IMR-90 (cell line): Measurements from ENCODE around the gene COPS4. TPM values are rescaled to one million over a fixed set of nuclear protein-coding genes. Genes with fewer than 3 reads are reported as not detected.

ENCODE experiments used
- ATAC-seq: fragments of 200-7000 bp; cut with Tn5 transposase; 2 replicates; pipeline ENCODE4 v1.9.1; 2020; ENCODE audit warnings: low read depth, mild to moderate bottlenecking, moderate library complexity
- BruUV-seq: library from RNA; stranded (reverse); fragments of 400-500 nt; replicated peaks from 2 replicates; lab custom pipeline; 2021; lab: Mats Ljungman, UMichigan
- CTCF ChIA-PET: fragments of 300-600 bp; formaldehyde crosslinking; extraction: SDS; loops from one replicate; lab custom pipeline; 2021; ENCODE audit warnings: antibody characterized with exemption; lab: Yijun Ruan, JAX
- POLR2A ChIA-PET: fragments of 300-600 bp; sonication (Branson Sonifier 250); formaldehyde crosslinking; loops from one replicate; lab custom pipeline; 2022; ENCODE audit warnings: antibody characterized with exemption; ENCODE audit not compliant: unreplicated experiment; lab: Charles Lee
- DNase-seq: peaks from one replicate; pipeline ENCODE4 v3.0.0; 2013
- H2AFZ ChIP-seq: replicated peaks from 2 replicates; pipeline ENCODE3; 2013; ENCODE audit warnings: low read length, mild to moderate bottlenecking; ENCODE audit not compliant: poor library complexity
- H2AK5ac ChIP-seq: 2 replicates; pipeline ENCODE4 v1.6.1; 2013; ENCODE audit warnings: low read depth, low read length, inconsistent platforms
- H2AK9ac ChIP-seq: replicated peaks from 2 replicates; pipeline ENCODE3; 2013; ENCODE audit warnings: mild to moderate bottlenecking, low read depth, low read length, moderate library complexity; ENCODE audit not compliant: poor library complexity
- H2BK120ac ChIP-seq: 2 replicates; pipeline ENCODE4 v1.6.1; 2013; ENCODE audit warnings: low read depth, low read length, inconsistent platforms
- H2BK15ac ChIP-seq: 3 replicates; pipeline ENCODE4 v1.6.1; 2013; ENCODE audit warnings: low read depth, low read length, inconsistent platforms
- H2BK20ac ChIP-seq: 2 replicates; pipeline ENCODE4 v1.6.1; 2013; ENCODE audit warnings: low read depth, mild to moderate bottlenecking, inconsistent platforms, low read length, moderate library complexity
- H2BK5ac ChIP-seq: 2 replicates; pipeline ENCODE4 v1.6.1; 2013; ENCODE audit warnings: mild to moderate bottlenecking, low read depth, low read length, inconsistent platforms; ENCODE audit not compliant: poor library complexity, severe bottlenecking
- H3K14ac ChIP-seq: replicated peaks from 2 replicates; pipeline ENCODE4 v1.6.1; 2013; ENCODE audit warnings: low read depth, low read length, inconsistent platforms
- H3K18ac ChIP-seq: 2 replicates; pipeline ENCODE4 v1.6.1; 2013; ENCODE audit warnings: low read depth, low read length, control low read depth
- H3K23ac ChIP-seq: 2 replicates; pipeline ENCODE4 v1.6.1; 2013; ENCODE audit warnings: low read depth, low read length, inconsistent platforms
- H3K27ac ChIP-seq: 2 replicates; pipeline ENCODE4 v1.5.1; 2013; ENCODE audit warnings: mild to moderate bottlenecking, control low read depth, low read length; ENCODE audit not compliant: insufficient read depth
- H3K27me3 ChIP-seq: 2 replicates; pipeline ENCODE4 v1.6.1; 2013; ENCODE audit warnings: low read length; ENCODE audit not compliant: control insufficient read depth, insufficient read depth
- H3K36me3 ChIP-seq: 2 replicates; pipeline ENCODE4 v1.6.1; 2013; ENCODE audit warnings: low read length, mixed read lengths; ENCODE audit not compliant: control insufficient read depth, insufficient read depth
- H3K4ac ChIP-seq: 2 replicates; pipeline ENCODE4 v1.6.1; 2013; ENCODE audit warnings: low read depth, low read length, inconsistent platforms
- H3K4me1 ChIP-seq: 2 replicates; pipeline ENCODE4 v1.6.1; 2013; ENCODE audit warnings: low read length, mixed read lengths; ENCODE audit not compliant: control insufficient read depth, insufficient read depth
- H3K4me2 ChIP-seq: 2 replicates; pipeline ENCODE4 v1.6.1; 2013; ENCODE audit warnings: low read depth, mild to moderate bottlenecking, control low read depth, low read length, moderate library complexity
- H3K4me3 ChIP-seq: 2 replicates; pipeline ENCODE4 v1.5.1; 2013; ENCODE audit warnings: low read depth, mild to moderate bottlenecking, control low read depth, low read length, moderate library complexity; ENCODE audit not compliant: insufficient read depth
- H3K56ac ChIP-seq: 2 replicates; pipeline ENCODE4 v1.6.1; 2013; ENCODE audit warnings: low read length, inconsistent platforms; ENCODE audit not compliant: insufficient read depth; ENCODE audit errors: extremely low read depth
- H3K79me1 ChIP-seq, 2 experiments: 2 replicates each; pipeline ENCODE4 v1.6.1; 2013; ENCODE audit warnings: low read length in 2 of 2, inconsistent platforms in 1 of 2, low read depth in 1 of 2
- H3K9ac ChIP-seq: 2 replicates; pipeline ENCODE4 v1.6.1; 2013; ENCODE audit warnings: low read depth, low read length, control low read depth
- H3K9me1 ChIP-seq: 2 replicates; pipeline ENCODE4 v1.6.1; 2013; ENCODE audit warnings: low read length, inconsistent platforms; ENCODE audit not compliant: insufficient read depth
- H3K9me3 ChIP-seq: 2 replicates; pipeline ENCODE4 v1.6.1; 2013; ENCODE audit warnings: low read length; ENCODE audit not compliant: control insufficient read depth, insufficient read depth
- H4K20me1 ChIP-seq: 2 replicates; pipeline ENCODE4 v1.6.1; 2013; ENCODE audit warnings: low read length, inconsistent platforms; ENCODE audit not compliant: insufficient read depth
- H4K5ac ChIP-seq: 2 replicates; pipeline ENCODE4 v1.6.1; 2013; ENCODE audit warnings: mild to moderate bottlenecking, low read depth, low read length, control low read depth
- H4K8ac ChIP-seq, 2 experiments: 2 replicates each; pipeline ENCODE4 v1.6.1; 2013; ENCODE audit warnings: low read depth in 2 of 2, low read length in 2 of 2, control low read depth in 1 of 2, inconsistent platforms in 1 of 2
- H4K91ac ChIP-seq: 2 replicates; pipeline ENCODE4 v1.6.1; 2013; ENCODE audit warnings: low read depth, low read length, inconsistent platforms; ENCODE audit not compliant: insufficient read depth
- BHLHE40 ChIP-seq: fragments of 150-350 bp; IDR thresholded peaks from 2 replicates; pipeline ENCODE4 v1.6.1; 2016; ENCODE audit warnings: mild to moderate bottlenecking, low read depth, low read length
- CEBPB ChIP-seq: IDR thresholded peaks from 2 replicates; pipeline ENCODE4 v1.6.1; 2012; ENCODE audit warnings: low read depth, low read length, improper control_type of control experiment
- CHD1 ChIP-seq: IDR thresholded peaks from 2 replicates; pipeline ENCODE4 v1.6.1; 2012; ENCODE audit warnings: low read depth, low read length, improper control_type of control experiment
- FOS ChIP-seq: fragments of 150-350 bp; IDR thresholded peaks from 2 replicates; pipeline ENCODE4 v1.6.1; 2016; ENCODE audit warnings: low read depth, low read length
- MAFK ChIP-seq: IDR thresholded peaks from 2 replicates; pipeline ENCODE4 v1.6.1; 2012; ENCODE audit warnings: low read depth, low read length, improper control_type of control experiment
- MAZ ChIP-seq: IDR thresholded peaks from 2 replicates; pipeline ENCODE4 v1.6.1; 2012; ENCODE audit warnings: low read depth, mild to moderate bottlenecking, low read length, improper control_type of control experiment, moderate library complexity, borderline replicate concordance
- MXI1 ChIP-seq: IDR thresholded peaks from 2 replicates; pipeline ENCODE4 v1.6.1; 2012; ENCODE audit warnings: low read depth, mild to moderate bottlenecking, low read length, moderate library complexity, borderline replicate concordance
- NFE2L2 ChIP-seq: fragments of 150-350 bp; IDR thresholded peaks from 2 replicates; pipeline ENCODE4 v1.6.1; 2016; ENCODE audit warnings: low read depth, mild to moderate bottlenecking, low read length
- POLR2A ChIP-seq: IDR thresholded peaks from 2 replicates; pipeline ENCODE4 v1.6.1; 2012; ENCODE audit warnings: mild to moderate bottlenecking, low read depth, low read length
- RAD21 ChIP-seq: IDR thresholded peaks from 2 replicates; pipeline ENCODE4 v1.6.1; 2012; ENCODE audit warnings: low read length, improper control_type of control experiment
- RCOR1 ChIP-seq: IDR thresholded peaks from 2 replicates; pipeline ENCODE4 v1.6.1; 2012; ENCODE audit warnings: mild to moderate bottlenecking, low read length, improper control_type of control experiment; ENCODE audit not compliant: insufficient replicate concordance
- RFX5 ChIP-seq: IDR thresholded peaks from 2 replicates; pipeline ENCODE4 v1.8.0; 2012; ENCODE audit warnings: low read depth, mild to moderate bottlenecking, low read length, moderate library complexity
- SMC3 ChIP-seq: fragments of 150-350 bp; IDR thresholded peaks from 2 replicates; pipeline ENCODE4 v1.6.1; 2016; ENCODE audit warnings: low read depth, mild to moderate bottlenecking, antibody characterized with exemption, low read length, moderate library complexity
- WGBS, 2 experiments: methylation state at CpG; one replicate each; pipeline versions ENCODE4 v1.1.5 to v1.1.7; 2013; ENCODE audit warnings: missing lambda C conversion rate in 2 of 2; ENCODE audit not compliant: insufficient read length in 1 of 2; ENCODE audit errors: extremely low coverage in 2 of 2; 5-methylcytosine and 5-hydroxymethylcytosine counted together
- dilution Hi-C: fragments of 300-500 bp; cut with HindIII; formaldehyde crosslinking; loops from one replicate; pipeline ENCODE4 v1.14.3; 2018; ENCODE audit warnings: low sequenced_read_pairs; ENCODE audit not compliant: unreplicated experiment
- in situ Hi-C: fragments of 300-500 bp; cut with MboI; formaldehyde crosslinking; loops from 3 replicates; pipeline ENCODE4 v1.14.3; 2019; ENCODE audit warnings: low sequenced_read_pairs, inconsistent platforms, mixed read lengths
- intact Hi-C: fragments of 100-400 bp; cut with micrococcal nuclease; formaldehyde crosslinking; loops from 2 replicates; pipeline ENCODE4 v1.10.0; 2022
- polyA plus RNA-seq, 3 experiments: library from polyadenylated mRNA; depleted of rRNA; stranded (reverse); fragments of >200 nt; gene quantifications; 2 replicates each; pipeline ENCODE4 v1.2.3, GENCODE V29; 2012; ENCODE audit warnings: low replicate concordance in 1 of 3
- total RNA-seq: library from RNA; depleted of rRNA; stranded (reverse); fragments of >200 nt; gene quantifications from 2 replicates; pipeline ENCODE4 v1.2.3, GENCODE V29; 2012
- TF ChIP-seq, protein P1 (sequence below): conservative IDR thresholded peaks from 2 replicates; pipeline ENCODE4 v1.5.1; 2012; ENCODE audit warnings: mild to moderate bottlenecking, low read depth, low read length, improper control_type of control experiment
- TF ChIP-seq, protein P2 (sequence below): fragments of 150-350 bp; IDR thresholded peaks from 2 replicates; pipeline ENCODE4 v1.6.1; 2017; ENCODE audit warnings: mild to moderate bottlenecking, antibody characterized with exemption, low read length, low read depth
- TF ChIP-seq, protein P3 (sequence below): fragments of 150-350 bp; IDR thresholded peaks from 2 replicates; pipeline ENCODE4 v1.6.1; 2016; ENCODE audit warnings: low read depth, mild to moderate bottlenecking, low read length, moderate library complexity, borderline replicate concordance

Gene COPS4
- total and polyA plus RNA-seq, 2 of the 4 experiments (the other 2 are of a cell fraction) = 40.1 to 115 TPM

DNA sequence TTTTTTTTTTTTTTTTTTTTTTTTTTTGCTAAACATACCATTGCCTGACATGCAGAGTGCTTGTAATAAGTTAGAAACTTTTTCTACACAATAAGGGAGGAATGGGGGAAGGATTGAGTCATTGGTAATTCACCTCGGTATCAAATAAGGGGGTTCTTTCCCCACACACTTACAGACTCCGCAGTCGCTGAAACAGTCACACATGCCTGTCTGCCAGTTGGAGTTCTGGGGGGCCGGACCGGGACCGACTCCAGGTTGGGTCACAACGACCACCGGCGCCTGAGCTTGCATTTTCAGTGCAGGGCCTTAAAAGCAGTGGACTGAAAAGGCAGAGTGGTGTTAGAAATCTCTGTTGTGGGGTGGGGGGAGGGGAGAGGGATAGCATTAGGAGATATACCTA is 72.6 kb downstream of the COPS4 start:
- in situ Hi-C loops (no loop called here), dilution Hi-C loops (no loop called here), intact Hi-C loops (no loop called here)
- Histone ChIP-seq H3K14ac (no peak overlapping the region), H3K56ac (no peak overlapping the region), H2AK5ac (no peak overlapping the region), H4K91ac (no peak overlapping the region), H3K9ac (no peak overlapping the region), H2BK20ac (no peak overlapping the region), H2AFZ (no peak overlapping the region), H2BK5ac (no peak overlapping the region), H3K27ac (no peak overlapping the region), H3K4me3 (no peak overlapping the region), H3K4me1 (no peaks in the 10 kb centered on the region), H3K9me3 (no peaks in the 10 kb centered on the region), H4K8ac (no peak overlapping the region), H2AK9ac (no peak overlapping the region), H3K9me1 (no peaks in the 10 kb centered on the region; the same call in 1 of the 2 replicates), H2BK120ac (no peak overlapping the region), H4K20me1 (no peaks in the 10 kb centered on the region), H2BK15ac (no peak overlapping the region), H4K5ac (no peak overlapping the region), H3K79me1 (no peaks in the 10 kb centered on the region), H3K23ac (no peak overlapping the region), H3K18ac (no peak overlapping the region), H3K4me2 (no peak overlapping the region), H3K4ac (no peak overlapping the region), H3K27me3 (0 out of 2 replicates have a peak, but pooled peaks cover 1% of the 10 kb centered on the region), H3K36me3 (no peaks in the 10 kb centered on the region)
- POLR2A ChIA-PET = no interaction called here
- TF ChIP-seq POLR2A (no peak), RAD21 (no peak), BHLHE40 (no peak), RCOR1 (no peak), MAZ (no peak), NFE2L2 (no peak), CHD1 (no peak), MAFK (no peak), SMC3 (no peak), CEBPB (no peak), RFX5 (no peak), FOS (no peak), MXI1 (no peak)
- TF ChIP-seq, protein P1, sequence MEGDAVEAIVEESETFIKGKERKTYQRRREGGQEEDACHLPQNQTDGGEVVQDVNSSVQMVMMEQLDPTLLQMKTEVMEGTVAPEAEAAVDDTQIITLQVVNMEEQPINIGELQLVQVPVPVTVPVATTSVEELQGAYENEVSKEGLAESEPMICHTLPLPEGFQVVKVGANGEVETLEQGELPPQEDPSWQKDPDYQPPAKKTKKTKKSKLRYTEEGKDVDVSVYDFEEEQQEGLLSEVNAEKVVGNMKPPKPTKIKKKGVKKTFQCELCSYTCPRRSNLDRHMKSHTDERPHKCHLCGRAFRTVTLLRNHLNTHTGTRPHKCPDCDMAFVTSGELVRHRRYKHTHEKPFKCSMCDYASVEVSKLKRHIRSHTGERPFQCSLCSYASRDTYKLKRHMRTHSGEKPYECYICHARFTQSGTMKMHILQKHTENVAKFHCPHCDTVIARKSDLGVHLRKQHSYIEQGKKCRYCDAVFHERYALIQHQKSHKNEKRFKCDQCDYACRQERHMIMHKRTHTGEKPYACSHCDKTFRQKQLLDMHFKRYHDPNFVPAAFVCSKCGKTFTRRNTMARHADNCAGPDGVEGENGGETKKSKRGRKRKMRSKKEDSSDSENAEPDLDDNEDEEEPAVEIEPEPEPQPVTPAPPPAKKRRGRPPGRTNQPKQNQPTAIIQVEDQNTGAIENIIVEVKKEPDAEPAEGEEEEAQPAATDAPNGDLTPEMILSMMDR = no peak
- TF ChIP-seq, protein P2, sequence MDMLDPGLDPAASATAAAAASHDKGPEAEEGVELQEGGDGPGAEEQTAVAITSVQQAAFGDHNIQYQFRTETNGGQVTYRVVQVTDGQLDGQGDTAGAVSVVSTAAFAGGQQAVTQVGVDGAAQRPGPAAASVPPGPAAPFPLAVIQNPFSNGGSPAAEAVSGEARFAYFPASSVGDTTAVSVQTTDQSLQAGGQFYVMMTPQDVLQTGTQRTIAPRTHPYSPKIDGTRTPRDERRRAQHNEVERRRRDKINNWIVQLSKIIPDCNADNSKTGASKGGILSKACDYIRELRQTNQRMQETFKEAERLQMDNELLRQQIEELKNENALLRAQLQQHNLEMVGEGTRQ = no peak
- TF ChIP-seq, protein P3, sequence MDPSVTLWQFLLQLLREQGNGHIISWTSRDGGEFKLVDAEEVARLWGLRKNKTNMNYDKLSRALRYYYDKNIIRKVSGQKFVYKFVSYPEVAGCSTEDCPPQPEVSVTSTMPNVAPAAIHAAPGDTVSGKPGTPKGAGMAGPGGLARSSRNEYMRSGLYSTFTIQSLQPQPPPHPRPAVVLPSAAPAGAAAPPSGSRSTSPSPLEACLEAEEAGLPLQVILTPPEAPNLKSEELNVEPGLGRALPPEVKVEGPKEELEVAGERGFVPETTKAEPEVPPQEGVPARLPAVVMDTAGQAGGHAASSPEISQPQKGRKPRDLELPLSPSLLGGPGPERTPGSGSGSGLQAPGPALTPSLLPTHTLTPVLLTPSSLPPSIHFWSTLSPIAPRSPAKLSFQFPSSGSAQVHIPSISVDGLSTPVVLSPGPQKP = no peak
- no TSS peak for BruUV-seq
- ATAC-seq (no peak), DNase-seq (no peak)
- CTCF ChIA-PET = no interaction called here
- WGBS, 2 experiments = no CpG with 5 or more reads among the region's 9 CpGs
